Adipocyte (in vitro differentiated cells): ENCODE measurements around the gene UBE2K.
"Not testable (repeated sequence)": the region's sequence is repeated elsewhere in the genome, so short reads cannot be mapped to it uniquely, and the experiment has no call there.

Experiments
- DNase-seq: peaks from one replicate; pipeline ENCODE4 v3.0.0-alpha.2; 2015; ENCODE audit warnings: low read depth
- H3K27me3 ChIP-seq: replicated peaks from 2 replicates; pipeline ENCODE4 v1.7.0; 2013; ENCODE audit warnings: mild to moderate bottlenecking, low read length, moderate library complexity; ENCODE audit not compliant: control insufficient read depth, insufficient read depth
- H3K36me3 ChIP-seq: 2 replicates; pipeline ENCODE4 v1.7.0; 2013; ENCODE audit warnings: low read length, mild to moderate bottlenecking, moderate library complexity; ENCODE audit not compliant: control insufficient read depth, insufficient read depth, severe bottlenecking
- H3K4me1 ChIP-seq: 2 replicates; pipeline ENCODE4 v1.7.0; 2013; ENCODE audit warnings: mild to moderate bottlenecking, low read length, moderate library complexity; ENCODE audit not compliant: control insufficient read depth, insufficient read depth
- H3K4me3 ChIP-seq: 2 replicates; pipeline ENCODE4 v1.7.0; 2013; ENCODE audit warnings: mild to moderate bottlenecking, low read length, moderate library complexity
- H3K9ac ChIP-seq: 2 replicates; pipeline ENCODE4 v1.7.0; 2013; ENCODE audit warnings: mild to moderate bottlenecking, low read length, moderate library complexity
- H3K9me3 ChIP-seq: 2 replicates; pipeline ENCODE4 v1.7.0; 2013; ENCODE audit warnings: mild to moderate bottlenecking, low read length, moderate library complexity; ENCODE audit not compliant: control insufficient read depth

Gene UBE2K

GRCh38 chr4:39714166-39714565 is 16.2 kb downstream of the UBE2K start:
- DNase-seq, result no peak
- no peaks in the 10 kb centered on the region for H3K9me3 ChIP-seq
- H3K36me3 ChIP-seq, result peaks cover 8% of the 10 kb centered on the region
- peaks cover 23% of the 10 kb centered on the region for H3K4me1 ChIP-seq
- peak overlapping the region; percentile 52 for H3K4me3 ChIP-seq
- H3K9ac ChIP-seq, result no peak overlapping the region
- H3K27me3 ChIP-seq, result no peaks in the 10 kb centered on the region

GRCh38 chr4:39715788-39716187 is 17.9 kb downstream of the UBE2K start:
- Histone ChIP-seq H3K9ac (no peak overlapping the region), H3K9me3 (no peaks in the 10 kb centered on the region), H3K36me3 (peaks cover 8% of the 10 kb centered on the region), H3K4me3 (no peak overlapping the region), H3K27me3 (no peaks in the 10 kb centered on the region), H3K4me1 (peaks cover 16% of the 10 kb centered on the region)
- no peak for DNase-seq

- no peak for DNase-seq
- Histone ChIP-seq H3K27me3 (no peaks in the 10 kb centered on the region), H3K9me3 (no peaks in the 10 kb centered on the region), H3K4me1 (peaks cover 16% of the 10 kb centered on the region), H3K4me3 (no peak overlapping the region), H3K36me3 (peaks cover 8% of the 10 kb centered on the region), H3K9ac (no peak overlapping the region)
Observed at GRCh38 chr4:39716356-39716755, 18.4 kb downstream of the UBE2K start.

GRCh38 chr4:39717743-39718142 is 19.8 kb downstream of the UBE2K start:
- not testable (repeated sequence) for H3K36me3 ChIP-seq, H3K9ac ChIP-seq, H3K9me3 ChIP-seq, DNase-seq, H3K4me3 ChIP-seq, H3K27me3 ChIP-seq
- peaks cover 16% of the 10 kb centered on the region for H3K4me1 ChIP-seq

GRCh38 chr4:39718366-39719323 is 20.7 kb downstream of the UBE2K start:
- no peaks in the 10 kb centered on the region for H3K9me3 ChIP-seq
- peaks cover 8% of the 10 kb centered on the region for H3K36me3 ChIP-seq
- H3K4me1 ChIP-seq, result peaks cover 10% of the 10 kb centered on the region
- H3K27me3 ChIP-seq, result no peaks in the 10 kb centered on the region
- no peak for DNase-seq
- no peak overlapping the region for H3K4me3 ChIP-seq
- no peak overlapping the region for H3K9ac ChIP-seq

GRCh38 chr4:39719804-39720580 is 22.1 kb downstream of the UBE2K start:
- Histone ChIP-seq H3K9me3 (no peaks in the 10 kb centered on the region), H3K4me3 (no peak overlapping the region), H3K4me1 (peaks cover 5% of the 10 kb centered on the region), H3K36me3 (peaks cover 8% of the 10 kb centered on the region), H3K27me3 (no peaks in the 10 kb centered on the region), H3K9ac (no peak overlapping the region)
- no peak for DNase-seq

- DNase-seq, H3K27me3 ChIP-seq, H3K4me1 ChIP-seq, H3K9ac ChIP-seq, H3K9me3 ChIP-seq, H3K36me3 ChIP-seq, H3K4me3 ChIP-seq: not testable (repeated sequence)
Observed at GRCh38 chr4:39721273-39721672, 23.3 kb downstream of the UBE2K start.

- H3K9ac ChIP-seq, result no peak overlapping the region
- H3K36me3 ChIP-seq, result peaks cover 8% of the 10 kb centered on the region
- H3K27me3 ChIP-seq, result no peaks in the 10 kb centered on the region
- no peak overlapping the region for H3K4me3 ChIP-seq
- no peaks in the 10 kb centered on the region for H3K9me3 ChIP-seq
- H3K4me1 ChIP-seq, result peaks cover 8% of the 10 kb centered on the region
- DNase-seq, result no peak
Observed at GRCh38 chr4:39721788-39722187, 23.9 kb downstream of the UBE2K start.

GRCh38 chr4:39729557-39729956 is 31.6 kb downstream of the UBE2K start:
- DNase-seq, result peak; percentile 41
- Histone ChIP-seq H3K9ac (no peak overlapping the region), H3K27me3 (no peaks in the 10 kb centered on the region), H3K4me3 (no peak overlapping the region), H3K4me1 (peaks cover 38% of the 10 kb centered on the region), H3K36me3 (peaks cover 8% of the 10 kb centered on the region), H3K9me3 (no peaks in the 10 kb centered on the region)

- no peak for DNase-seq
- H3K9me3 ChIP-seq, result no peaks in the 10 kb centered on the region
- H3K9ac ChIP-seq, result no peak overlapping the region
- H3K4me1 ChIP-seq, result peaks cover 33% of the 10 kb centered on the region
- peaks cover 8% of the 10 kb centered on the region for H3K36me3 ChIP-seq
- H3K4me3 ChIP-seq, result no peak overlapping the region
- H3K27me3 ChIP-seq, result no peaks in the 10 kb centered on the region
Observed at GRCh38 chr4:39730072-39730471, 32.1 kb downstream of the UBE2K start.

GRCh38 chr4:39731908-39732307 is 34.0 kb downstream of the UBE2K start:
- no peaks in the 10 kb centered on the region for H3K9me3 ChIP-seq
- H3K36me3 ChIP-seq, result peaks cover 7% of the 10 kb centered on the region
- H3K27me3 ChIP-seq, result no peaks in the 10 kb centered on the region
- peaks cover 31% of the 10 kb centered on the region for H3K4me1 ChIP-seq
- no peak for DNase-seq
- no peak overlapping the region for H3K9ac ChIP-seq
- H3K4me3 ChIP-seq, result no peak overlapping the region
